Measurements from ENCODE around the gene CALM1. TPM values are rescaled to one million over a fixed set of nuclear protein-coding genes. Genes with fewer than 3 reads are reported as not detected.

The CALM1 gene
- total RNA-seq, 6 experiments from 2014 or later: 143 to 207 (median 161) TPM

Other genes starting within 250 kb of the CALM1 start
- gene PSMC1, start 140.5 kb upstream of the CALM1 start, total RNA-seq: 10 to 100 TPM; 40.1 to 79.0 (median 54.4) TPM
- 10 to 100 TPM in 5 of 6 experiments, 1 to 10 TPM in 1; 7.9 to 16.3 (median 13.8) TPM for gene NRDE2, start 65.1 kb upstream of the CALM1 start, total RNA-seq